GM12878 (cell line): Measurements from ENCODE around the gene TAGLN. TPM values are rescaled to one million over a fixed set of nuclear protein-coding genes. Genes with fewer than 3 reads are reported as not detected.
"Not testable (repeated sequence)": the region's sequence is repeated elsewhere in the genome, so short reads cannot be mapped to it uniquely, and the experiment has no call there.

Source experiments
- ATAC-seq: fragments of 200-7000 bp; cut with Tn5 transposase; 3 replicates; pipeline ENCODE4 v1.9.1; 2020; ENCODE audit warnings: mild to moderate bottlenecking, moderate library complexity
- BruUV-seq: library from RNA; stranded (reverse); fragments of 400-500 nt; replicated peaks from 2 replicates; lab custom pipeline; 2021; lab: Mats Ljungman, UMichigan
- CTCF ChIA-PET: fragments of 300-600 bp; sonication (Branson Sonifier 250); formaldehyde crosslinking; extraction: SDS; loops from one replicate; lab custom pipeline; 2021; ENCODE audit warnings: inconsistent platforms; lab: Yijun Ruan, JAX
- POLR2A ChIA-PET: fragments of 350-600 bp; formaldehyde crosslinking; extraction: SDS; loops from one replicate; lab custom pipeline; 2021; ENCODE audit warnings: inconsistent platforms; lab: Charles Lee
- RAD21 ChIA-PET: fragments of 300-600 bp; sonication (Branson Sonifier 250); formaldehyde crosslinking; loops from one replicate; lab custom pipeline; 2023; ENCODE audit warnings: antibody characterized with exemption; ENCODE audit not compliant: unreplicated experiment; lab: Charles Lee
- SMC1A ChIA-PET: fragments of 300-600 bp; sonication (Branson Sonifier 250); formaldehyde crosslinking; loops from one replicate; lab custom pipeline; 2023; ENCODE audit not compliant: unreplicated experiment, uncharacterized antibody; lab: Charles Lee
- DNase-seq: peaks from one replicate; pipeline ENCODE4 v3.0.0-alpha.2; 2011; ENCODE audit warnings: low read depth, low spot score
- FAIRE-seq: peaks from 3 replicates; lab custom pipeline; 2011; peaks lifted over from hg19 to GRCh38; lab: Jason Lieb, UNC
- H2AFZ ChIP-seq: 2 replicates; pipeline ENCODE4 v1.6.0; 2011; ENCODE audit warnings: low read depth, low read length, control low read depth; ENCODE audit not compliant: control insufficient read depth
- H3K27ac ChIP-seq: 2 replicates; pipeline ENCODE4 v1.5.1; 2011; ENCODE audit warnings: control low read depth; ENCODE audit not compliant: control insufficient read depth, insufficient read depth
- H3K27me3 ChIP-seq, 2 experiments: replicated peaks in 1 of 2; 2 replicates each; pipeline versions ENCODE4 v1.6.0 to v1.6.1; 2011; ENCODE audit warnings: low read length in 1 of 2; ENCODE audit not compliant: control insufficient read depth in 2 of 2, insufficient read depth in 2 of 2
- H3K36me3 ChIP-seq, 2 experiments: 2 replicates each; pipeline ENCODE4 v1.5.1; 2011; ENCODE audit warnings: low read length in 1 of 2; ENCODE audit not compliant: control insufficient read depth in 2 of 2, insufficient read depth in 2 of 2
- H3K4me1 ChIP-seq: 2 replicates; pipeline ENCODE4 v1.6.1; 2011; ENCODE audit warnings: mild to moderate bottlenecking, low read length, moderate library complexity, mixed read lengths; ENCODE audit not compliant: control insufficient read depth, insufficient read depth
- H3K4me2 ChIP-seq: 2 replicates; pipeline ENCODE4 v1.6.0; 2011; ENCODE audit warnings: control low read depth; ENCODE audit not compliant: control insufficient read depth, insufficient read depth
- H3K4me3 ChIP-seq: fragments of 200-600 bp; sonication (generic); 2 replicates; pipeline ENCODE4 v1.5.1; 2016
- H3K79me2 ChIP-seq: 2 replicates; pipeline ENCODE4 v1.6.0; 2011; ENCODE audit warnings: low read length; ENCODE audit not compliant: control insufficient read depth, insufficient read depth
- H3K9ac ChIP-seq: 2 replicates; pipeline ENCODE4 v1.8.0; 2011; ENCODE audit warnings: low read length, control low read depth, mixed read lengths; ENCODE audit not compliant: control insufficient read depth, insufficient read depth
- H3K9me3 ChIP-seq: replicated peaks from 3 replicates; pipeline ENCODE4 v1.5.1; 2011; ENCODE audit warnings: mild to moderate bottlenecking, low read length; ENCODE audit not compliant: control insufficient read depth, insufficient read depth
- H4K20me1 ChIP-seq: 2 replicates; pipeline ENCODE4 v1.6.0; 2011; ENCODE audit not compliant: control insufficient read depth, insufficient read depth
- ASH2L ChIP-seq: fragments of 300-600, 200-600 bp; sonication (generic); IDR thresholded peaks from 2 replicates; pipeline ENCODE4 v1.6.1; 2017; ENCODE audit warnings: low read depth, mild to moderate bottlenecking, borderline replicate concordance
- ATF7 ChIP-seq: fragments of 450-650 bp; IDR thresholded peaks from 2 replicates; pipeline ENCODE4 v1.6.1; 2016; ENCODE audit warnings: low read depth, mild to moderate bottlenecking
- ESRRA ChIP-seq: IDR thresholded peaks from 2 replicates; pipeline ENCODE4 v1.6.1; 2012; ENCODE audit warnings: mild to moderate bottlenecking, low read length, improper control_type of control experiment
- LARP7 ChIP-seq: fragments of 450-650 bp; IDR thresholded peaks from 2 replicates; pipeline ENCODE4 v1.6.1; 2017; ENCODE audit warnings: mild to moderate bottlenecking
- MYC ChIP-seq: IDR thresholded peaks from 2 replicates; pipeline ENCODE4 v1.6.1; 2011; ENCODE audit warnings: mild to moderate bottlenecking, low read length, moderate library complexity, inconsistent platforms; ENCODE audit not compliant: insufficient read depth, insufficient replicate concordance, insufficient read length, severe bottlenecking
- SIN3A ChIP-seq: IDR thresholded peaks from 2 replicates; pipeline ENCODE4 v1.6.1; 2012; ENCODE audit warnings: low read depth, low read length, improper control_type of control experiment
- SIX5 ChIP-seq: IDR thresholded peaks from 2 replicates; pipeline ENCODE4 v1.6.1; 2011; ENCODE audit warnings: mild to moderate bottlenecking, low read depth, low read length, moderate library complexity; ENCODE audit not compliant: severe bottlenecking
- TCF12 ChIP-seq: IDR thresholded peaks from 2 replicates; pipeline ENCODE4 v1.6.1; 2011; ENCODE audit warnings: low read depth, mild to moderate bottlenecking, low read length
- WGBS: methylation state at CpG from one replicate; pipeline ENCODE4 v1.1.6; 2016; ENCODE audit warnings: low lambda C conversion rate; ENCODE audit not compliant: insufficient replicate concordance, insufficient coverage; ENCODE audit errors: missing lambda C conversion rate; 5-methylcytosine and 5-hydroxymethylcytosine counted together
- in situ Hi-C: fragments of 300-500 bp; cut with MboI; formaldehyde crosslinking; loops from 9 replicates; pipeline ENCODE4 v1.14.3; 2018; ENCODE audit warnings: mixed read lengths
- intact Hi-C: fragments of 100-400 bp; cut with micrococcal nuclease; formaldehyde crosslinking; loops from one replicate; pipeline ENCODE4 v1.14.2; 2022; ENCODE audit not compliant: unreplicated experiment
- polyA plus RNA-seq, 11 experiments: library from polyadenylated mRNA; depleted of rRNA in 4 of 11; unstranded in 6 of 11; stranded (reverse) in 5 of 11; fragments of >200 nt; fragmentation: Nextera tagmentation in 4 of 11; fragmentation: Illumina TruSeq in 1 of 11; extraction: Ambion mirVana in 4 of 11; extraction: Trizol in 1 of 11; gene quantifications; 1 replicate in 1 of 11; 2 replicates in 10 of 11; pipeline versions ENCODE4 v1.2.1 to v1.2.3, GENCODE V29; 2011 to 2016; ENCODE audit warnings: inconsistent platforms in 2 of 11, missing spikeins in 2 of 11, low read depth in 1 of 11
- total RNA-seq, 4 experiments: library from RNA; depleted of rRNA in 3 of 4; stranded (reverse); fragments of >200 nt in 3 of 4; fragmentation: Illumina TruSeq in 1 of 4; extraction: Trizol in 1 of 4; gene quantifications; 2 replicates each; pipeline versions ENCODE4 v1.2.1 to v1.2.3, GENCODE V29; 2013 to 2021
- TF ChIP-seq, protein P1 (sequence below): fragments of 450-650 bp; IDR thresholded peaks from 2 replicates; pipeline ENCODE4 v1.6.1; 2014; ENCODE audit warnings: mild to moderate bottlenecking
- TF ChIP-seq, protein P2 (sequence below): IDR thresholded peaks from 2 replicates; pipeline ENCODE4 v1.6.1; 2012; ENCODE audit warnings: low read depth, low read length, improper control_type of control experiment
- TF ChIP-seq, protein P3 (sequence below): fragments of 450-650 bp; IDR thresholded peaks from 2 replicates; pipeline ENCODE4 v1.6.1; 2017; ENCODE audit warnings: mild to moderate bottlenecking, moderate library complexity

Gene TAGLN
- total and polyA plus RNA-seq, 10 of the 15 experiments (the other 5 are each of a cell fraction or from before 2014, with no cell fraction given): 0.26 to 4.6 (median 1.7) TPM

DNA sequence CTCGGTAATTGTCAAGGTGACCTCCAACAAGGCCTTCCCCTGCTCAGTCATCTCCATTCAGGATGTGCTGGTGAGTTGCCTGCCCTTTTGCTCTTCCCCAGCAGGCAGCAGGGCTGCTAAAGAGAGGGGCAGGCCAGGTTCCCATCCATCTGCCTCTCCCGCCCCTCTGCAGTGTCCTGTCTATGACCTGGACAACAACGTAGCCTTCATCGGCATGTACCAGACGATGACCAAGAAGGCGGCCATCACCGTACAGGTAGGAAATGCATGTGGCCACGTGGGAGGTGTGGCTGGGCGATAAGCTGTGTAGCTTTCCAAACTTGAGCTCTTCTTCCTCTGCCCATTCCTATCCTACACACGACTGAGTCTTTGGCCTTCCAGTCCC lies 16.6 kb upstream of the TAGLN start (continued):
- TF ChIP-seq, protein P1, sequence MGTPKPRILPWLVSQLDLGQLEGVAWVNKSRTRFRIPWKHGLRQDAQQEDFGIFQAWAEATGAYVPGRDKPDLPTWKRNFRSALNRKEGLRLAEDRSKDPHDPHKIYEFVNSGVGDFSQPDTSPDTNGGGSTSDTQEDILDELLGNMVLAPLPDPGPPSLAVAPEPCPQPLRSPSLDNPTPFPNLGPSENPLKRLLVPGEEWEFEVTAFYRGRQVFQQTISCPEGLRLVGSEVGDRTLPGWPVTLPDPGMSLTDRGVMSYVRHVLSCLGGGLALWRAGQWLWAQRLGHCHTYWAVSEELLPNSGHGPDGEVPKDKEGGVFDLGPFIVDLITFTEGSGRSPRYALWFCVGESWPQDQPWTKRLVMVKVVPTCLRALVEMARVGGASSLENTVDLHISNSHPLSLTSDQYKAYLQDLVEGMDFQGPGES: no peak
- TF ChIP-seq MYC (no peak), ATF7 (no peak), SIN3A (no peak), ESRRA (no peak), LARP7 (no peak), ASH2L (no peak), SIX5 (no peak), TCF12 (no peak)
- TF ChIP-seq, protein P2, sequence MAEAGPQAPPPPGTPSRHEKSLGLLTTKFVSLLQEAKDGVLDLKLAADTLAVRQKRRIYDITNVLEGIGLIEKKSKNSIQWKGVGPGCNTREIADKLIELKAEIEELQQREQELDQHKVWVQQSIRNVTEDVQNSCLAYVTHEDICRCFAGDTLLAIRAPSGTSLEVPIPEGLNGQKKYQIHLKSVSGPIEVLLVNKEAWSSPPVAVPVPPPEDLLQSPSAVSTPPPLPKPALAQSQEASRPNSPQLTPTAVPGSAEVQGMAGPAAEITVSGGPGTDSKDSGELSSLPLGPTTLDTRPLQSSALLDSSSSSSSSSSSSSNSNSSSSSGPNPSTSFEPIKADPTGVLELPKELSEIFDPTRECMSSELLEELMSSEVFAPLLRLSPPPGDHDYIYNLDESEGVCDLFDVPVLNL: no peak
- TF ChIP-seq, protein P3, sequence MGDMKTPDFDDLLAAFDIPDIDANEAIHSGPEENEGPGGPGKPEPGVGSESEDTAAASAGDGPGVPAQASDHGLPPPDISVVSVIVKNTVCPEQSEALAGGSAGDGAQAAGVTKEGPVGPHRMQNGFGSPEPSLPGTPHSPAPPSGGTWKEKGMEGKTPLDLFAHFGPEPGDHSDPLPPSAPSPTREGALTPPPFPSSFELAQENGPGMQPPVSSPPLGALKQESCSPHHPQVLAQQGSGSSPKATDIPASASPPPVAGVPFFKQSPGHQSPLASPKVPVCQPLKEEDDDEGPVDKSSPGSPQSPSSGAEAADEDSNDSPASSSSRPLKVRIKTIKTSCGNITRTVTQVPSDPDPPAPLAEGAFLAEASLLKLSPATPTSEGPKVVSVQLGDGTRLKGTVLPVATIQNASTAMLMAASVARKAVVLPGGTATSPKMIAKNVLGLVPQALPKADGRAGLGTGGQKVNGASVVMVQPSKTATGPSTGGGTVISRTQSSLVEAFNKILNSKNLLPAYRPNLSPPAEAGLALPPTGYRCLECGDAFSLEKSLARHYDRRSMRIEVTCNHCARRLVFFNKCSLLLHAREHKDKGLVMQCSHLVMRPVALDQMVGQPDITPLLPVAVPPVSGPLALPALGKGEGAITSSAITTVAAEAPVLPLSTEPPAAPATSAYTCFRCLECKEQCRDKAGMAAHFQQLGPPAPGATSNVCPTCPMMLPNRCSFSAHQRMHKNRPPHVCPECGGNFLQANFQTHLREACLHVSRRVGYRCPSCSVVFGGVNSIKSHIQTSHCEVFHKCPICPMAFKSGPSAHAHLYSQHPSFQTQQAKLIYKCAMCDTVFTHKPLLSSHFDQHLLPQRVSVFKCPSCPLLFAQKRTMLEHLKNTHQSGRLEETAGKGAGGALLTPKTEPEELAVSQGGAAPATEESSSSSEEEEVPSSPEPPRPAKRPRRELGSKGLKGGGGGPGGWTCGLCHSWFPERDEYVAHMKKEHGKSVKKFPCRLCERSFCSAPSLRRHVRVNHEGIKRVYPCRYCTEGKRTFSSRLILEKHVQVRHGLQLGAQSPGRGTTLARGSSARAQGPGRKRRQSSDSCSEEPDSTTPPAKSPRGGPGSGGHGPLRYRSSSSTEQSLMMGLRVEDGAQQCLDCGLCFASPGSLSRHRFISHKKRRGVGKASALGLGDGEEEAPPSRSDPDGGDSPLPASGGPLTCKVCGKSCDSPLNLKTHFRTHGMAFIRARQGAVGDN: no peak

DNA sequence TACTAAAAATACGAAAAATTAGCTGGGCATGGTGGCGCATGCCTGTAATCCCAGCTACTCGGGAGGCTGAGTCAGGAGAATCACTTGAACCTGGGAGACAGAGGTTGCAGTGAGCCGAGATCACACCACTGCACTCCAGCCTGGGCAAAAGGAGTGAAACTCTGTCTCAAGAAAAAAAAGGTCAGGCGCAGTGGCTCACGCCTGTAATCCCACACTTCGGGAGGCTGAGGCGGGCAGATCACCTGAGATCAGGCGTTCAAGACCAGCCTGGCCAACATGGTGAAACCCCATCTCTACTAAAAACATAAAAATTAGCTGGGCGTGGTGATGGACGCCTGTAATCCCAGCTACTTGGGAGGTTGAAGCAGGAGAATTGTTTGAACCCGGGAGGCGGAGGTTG lies 16.0 kb upstream of the TAGLN start:
- H3K4me2 ChIP-seq, H3K9me3 ChIP-seq, H3K4me3 ChIP-seq, in situ Hi-C loops, H4K20me1 ChIP-seq, H3K79me2 ChIP-seq, FAIRE-seq, H3K9ac ChIP-seq, H2AFZ ChIP-seq, H3K27ac ChIP-seq, ATAC-seq, intact Hi-C loops, H3K27me3 ChIP-seq, DNase-seq, BruUV-seq, H3K36me3 ChIP-seq: not testable (repeated sequence)
- H3K4me1 ChIP-seq: peaks cover 32% of the 10 kb centered on the region
- ChIA-PET CTCF (interaction anchor here (0.7 to 10.3 kb wide), 5 partner anchors 12 to 1374 kb away, joined by 3 to 422 read pairs (median 15); partner anchors contain the start of genes PCSK7 and RNF214), POLR2A (interaction anchor here (0.7 kb wide), 1 partner anchor 24 kb away, joined by 3 read pairs; no protein-coding TSS in a partner anchor), SMC1A (interaction anchor here (1.6 to 6.9 kb wide), 2 partner anchors 44 to 84 kb away, joined by 5 to 187 read pairs; partner anchors contain the start of genes PCSK7 and RNF214), RAD21 (interaction anchor here (0.6 to 6.9 kb wide), 2 partner anchors 45 to 402 kb away, joined by 3 to 159 read pairs; partner anchors contain the start of genes PCSK7 and RNF214)
- 95% methylated on average over 13 of the region's 13 CpGs for WGBS
